ENCODE measurements around the gene OR5A1.
A peak's percentile ranks its signal among the peaks of the same experiment; 100 is the strongest.
"Not testable (repeated sequence)": the region's sequence is repeated elsewhere in the genome, so short reads cannot be mapped to it uniquely, and the experiment has no call there.

Gene OR5A1

GRCh38 chr11:59429924-59430516, 6.2 kb upstream of the OR5A1 start:
- no peak overlapping the region for H3K27ac ChIP-seq
- TF ChIP-seq CTCF (conservative IDR thresholded peaks at IDR 0.05) (peak; percentile 93), ZFX (IDR thresholded peaks at IDR 0.05) (no peak)

DNA sequence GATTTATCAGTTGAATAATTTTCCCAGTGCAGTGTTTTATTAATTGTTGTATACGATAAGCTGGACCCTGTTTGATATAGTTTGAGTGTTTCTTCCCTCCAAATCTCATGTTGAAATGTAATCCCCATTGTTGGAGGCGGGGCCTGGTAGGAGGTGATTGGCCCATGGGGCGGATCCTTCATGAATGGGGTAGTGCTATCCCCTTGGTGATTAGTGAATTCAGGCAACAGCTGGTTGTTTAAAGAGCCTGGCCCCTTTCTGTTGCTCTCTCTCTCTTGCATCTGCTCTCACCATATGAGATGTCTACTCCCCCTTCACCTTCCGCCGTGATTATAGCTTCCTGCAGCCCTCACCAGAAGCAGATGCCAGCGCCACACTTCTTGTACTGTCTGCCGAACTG, 1.5 kb downstream of the OR5A1 start:
- TF ChIP-seq ZFX (IDR thresholded peaks at IDR 0.05) (no peak), CTCF (conservative IDR thresholded peaks at IDR 0.05) (no peak)
- H3K27ac ChIP-seq = no peak overlapping the region

- not testable (repeated sequence) for H3K27ac ChIP-seq
Measured at GRCh38 chr11:59445624-59446023, 9.4 kb downstream of the OR5A1 start.

DNA sequence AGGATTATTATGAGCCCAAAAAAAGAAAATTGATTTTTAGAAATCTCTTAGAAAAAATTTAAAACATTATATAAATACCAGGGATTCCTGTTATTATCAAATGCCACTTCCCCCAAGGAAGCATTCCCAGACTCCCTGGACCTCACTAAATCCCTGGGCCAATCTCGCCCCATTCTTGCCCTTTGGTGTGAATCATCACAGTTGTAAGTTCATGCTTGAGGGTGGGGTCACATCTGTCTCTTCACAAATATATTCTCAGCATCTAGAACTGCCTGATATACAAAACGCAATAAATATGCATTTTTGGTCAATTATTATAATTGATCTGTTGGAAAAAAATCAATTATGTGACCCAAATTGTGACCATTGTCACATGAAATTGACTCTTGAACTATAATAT, 12.2 kb downstream of the OR5A1 start:
- TF ChIP-seq CTCF (conservative IDR thresholded peaks at IDR 0.05) = no peak
- TF ChIP-seq ZFX (IDR thresholded peaks at IDR 0.05) = no peak
- H3K27ac ChIP-seq = no peak overlapping the region

- no peak for TF ChIP-seq ZFX (IDR thresholded peaks at IDR 0.05)
- TF ChIP-seq CTCF (conservative IDR thresholded peaks at IDR 0.05) = no peak
Measured at GRCh38 chr11:59456661-59457060, 20.4 kb downstream of the OR5A1 start, which contains the start of gene OR4D6. OR4D6 (plus strand) TSS chr11:59456961; CDS start chr11:59456961, 0 bp downstream.

GRCh38 chr11:59459916-59460315, 23.6 kb downstream of the OR5A1 start:
- TF ChIP-seq ZFX (IDR thresholded peaks at IDR 0.05) (no peak), CTCF (conservative IDR thresholded peaks at IDR 0.05) (no peak)
- H3K27ac ChIP-seq = no peak overlapping the region

More at GRCh38 chr11:59456661-59457060, 20.4 kb downstream of the OR5A1 start, which contains the start of gene OR4D6:
- no peak within 1 kb of the TSS for H3K27ac ChIP-seq

DNA sequence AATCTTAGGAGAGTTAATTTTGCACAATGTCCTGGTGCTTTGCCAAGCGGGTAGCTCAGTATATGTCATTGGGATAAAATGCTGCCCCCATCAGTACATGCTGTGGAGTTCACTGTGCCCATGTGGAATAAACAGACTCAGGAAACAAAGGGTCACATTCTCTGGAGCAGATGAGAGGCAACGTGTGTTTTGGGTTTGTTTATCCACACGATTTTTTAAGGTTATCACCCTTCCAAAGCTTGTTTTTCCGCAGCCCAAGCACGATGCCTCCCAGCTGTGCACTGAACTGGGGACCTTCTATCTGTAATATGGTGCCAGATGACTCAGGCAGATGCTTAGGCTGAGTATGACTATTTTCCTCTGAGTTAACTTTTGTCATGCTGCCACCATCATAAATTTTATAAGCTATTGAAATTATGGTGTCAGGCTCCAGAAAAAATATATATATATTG, 26.9 kb downstream of the OR5A1 start:
- no peak overlapping the region for H3K27ac ChIP-seq
- TF ChIP-seq ZFX (IDR thresholded peaks at IDR 0.05) (no peak), CTCF (conservative IDR thresholded peaks at IDR 0.05) (no peak)

DNA sequence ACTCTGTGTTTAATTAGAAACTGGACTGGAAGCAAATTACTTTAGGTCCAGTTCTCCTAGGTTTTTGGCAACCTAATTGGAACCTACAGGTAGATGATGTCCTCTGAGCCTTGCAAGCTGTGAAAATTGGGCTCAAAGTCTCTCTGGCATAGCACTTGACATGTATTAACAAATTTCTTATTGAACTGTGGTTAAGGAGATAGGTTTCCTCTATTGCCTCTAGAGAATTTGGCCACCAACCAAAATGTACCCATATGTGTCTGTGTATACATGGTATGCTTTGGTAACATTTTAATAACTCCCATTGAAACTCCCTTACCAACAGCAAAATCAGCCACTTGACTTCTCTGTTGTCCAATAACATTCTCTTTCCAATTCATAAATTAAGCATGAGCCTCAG, 36.7 kb downstream of the OR5A1 start, which contains the start of gene OR4D10:
TSS of gene OR4D10 (plus strand) at position 301 of the 400 bp plus-strand sequence. CDS start 4,115 bp downstream, outside the sequence.
- no peak for TF ChIP-seq CTCF (conservative IDR thresholded peaks at IDR 0.05)
- no peak for TF ChIP-seq ZFX (IDR thresholded peaks at IDR 0.05)
- no peak within 1 kb of the TSS for H3K27ac ChIP-seq

Data from C4-2B (cell line).